ENCODE data around the gene TBC1D32. TPM values are rescaled to one million over a fixed set of nuclear protein-coding genes. Genes with fewer than 3 reads are reported as not detected.

TBC1D32 gene
- total RNA-seq, 2 donors from 2014 or later, result 4.3 to 5.5 TPM

DNA sequence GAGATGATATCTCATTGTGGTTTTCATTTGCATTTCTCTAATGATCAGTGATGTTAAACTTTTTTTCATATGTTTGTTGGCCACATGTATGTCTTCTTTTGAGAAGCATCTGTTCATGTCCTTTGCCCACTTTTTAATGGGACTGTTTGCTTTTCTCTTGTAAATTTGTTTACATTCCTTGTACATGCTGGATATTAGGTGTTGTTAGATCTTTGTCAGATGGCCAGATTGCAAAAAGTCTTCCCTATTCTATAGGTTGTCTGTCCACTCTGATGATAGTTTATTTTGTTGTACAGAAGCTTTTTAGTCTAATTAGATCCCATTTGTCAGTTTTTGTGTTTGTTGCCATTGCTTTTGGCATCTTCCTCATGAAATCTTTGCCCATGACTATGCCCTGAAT is 172.4 kb downstream of the TBC1D32 start:
- no peaks in the 10 kb centered on the region for H3K27me3 ChIP-seq
- no peak overlapping the region for H3K4me3 ChIP-seq
- H3K36me3 ChIP-seq, result no peaks in the 10 kb centered on the region
- TF ChIP-seq, protein P1, sequence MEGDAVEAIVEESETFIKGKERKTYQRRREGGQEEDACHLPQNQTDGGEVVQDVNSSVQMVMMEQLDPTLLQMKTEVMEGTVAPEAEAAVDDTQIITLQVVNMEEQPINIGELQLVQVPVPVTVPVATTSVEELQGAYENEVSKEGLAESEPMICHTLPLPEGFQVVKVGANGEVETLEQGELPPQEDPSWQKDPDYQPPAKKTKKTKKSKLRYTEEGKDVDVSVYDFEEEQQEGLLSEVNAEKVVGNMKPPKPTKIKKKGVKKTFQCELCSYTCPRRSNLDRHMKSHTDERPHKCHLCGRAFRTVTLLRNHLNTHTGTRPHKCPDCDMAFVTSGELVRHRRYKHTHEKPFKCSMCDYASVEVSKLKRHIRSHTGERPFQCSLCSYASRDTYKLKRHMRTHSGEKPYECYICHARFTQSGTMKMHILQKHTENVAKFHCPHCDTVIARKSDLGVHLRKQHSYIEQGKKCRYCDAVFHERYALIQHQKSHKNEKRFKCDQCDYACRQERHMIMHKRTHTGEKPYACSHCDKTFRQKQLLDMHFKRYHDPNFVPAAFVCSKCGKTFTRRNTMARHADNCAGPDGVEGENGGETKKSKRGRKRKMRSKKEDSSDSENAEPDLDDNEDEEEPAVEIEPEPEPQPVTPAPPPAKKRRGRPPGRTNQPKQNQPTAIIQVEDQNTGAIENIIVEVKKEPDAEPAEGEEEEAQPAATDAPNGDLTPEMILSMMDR (IDR thresholded peaks at IDR 0.05), result no peak
- no peaks in the 10 kb centered on the region for H3K4me1 ChIP-seq
- H3K27ac ChIP-seq, result no peak overlapping the region
- DNase-seq (ENCODE audit: low spot score), result no peak
- peaks cover 0 to 12% of the 10 kb centered on the region in 2 donors for H3K9me3 ChIP-seq

DNA sequence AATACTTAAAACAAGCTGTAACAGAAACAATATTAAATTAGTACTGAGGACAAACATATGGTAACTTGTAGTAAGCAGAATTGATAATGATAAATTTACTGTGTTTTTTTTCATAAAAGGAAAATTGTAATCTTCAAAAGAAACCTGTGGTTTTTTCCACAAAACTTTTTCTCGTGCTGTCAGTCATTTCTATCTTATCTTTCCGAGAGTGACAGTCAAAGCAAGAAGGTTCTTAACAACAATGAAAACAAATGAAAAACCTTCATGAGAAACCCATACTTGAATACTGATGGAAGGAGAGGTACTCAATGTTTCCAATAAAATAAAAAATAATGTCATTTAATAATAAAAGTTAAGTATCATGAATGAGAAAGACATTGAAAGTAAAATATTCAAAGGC is 174.0 kb downstream of the TBC1D32 start:
- Histone ChIP-seq H3K36me3 (no peaks in the 10 kb centered on the region), H3K27ac (no peak overlapping the region), H3K4me1 (no peaks in the 10 kb centered on the region), H3K9me3 (peaks cover 0 to 12% of the 10 kb centered on the region in 2 donors), H3K4me3 (no peak overlapping the region), H3K27me3 (no peaks in the 10 kb centered on the region)
- no peak for DNase-seq (ENCODE audit: low spot score)
- TF ChIP-seq, protein P1 (IDR thresholded peaks at IDR 0.05), result no peak

DNA sequence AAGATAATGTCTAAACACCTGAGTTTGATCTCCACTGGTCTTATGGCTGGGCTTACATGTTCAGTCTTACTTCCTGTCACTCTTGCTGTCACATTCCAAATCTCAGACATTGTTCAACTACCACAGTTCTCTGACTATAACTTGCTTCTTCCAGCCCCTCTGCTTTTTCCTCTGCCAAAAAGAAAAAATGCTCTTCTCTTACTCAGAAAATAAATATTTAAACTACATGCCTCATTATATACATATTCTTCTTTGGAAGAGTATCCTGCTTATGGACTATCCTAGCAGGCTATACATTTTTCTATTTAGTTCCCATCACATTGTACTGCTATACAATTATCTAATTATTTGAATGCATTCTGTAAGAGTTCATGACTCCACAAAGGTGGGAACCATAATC is 175.4 kb downstream of the TBC1D32 start:
- Histone ChIP-seq H3K27me3 (no peaks in the 10 kb centered on the region), H3K4me3 (no peak overlapping the region), H3K4me1 (no peaks in the 10 kb centered on the region), H3K27ac (no peak overlapping the region), H3K9me3 (peaks cover 0 to 12% of the 10 kb centered on the region in 2 donors), H3K36me3 (no peaks in the 10 kb centered on the region)
- TF ChIP-seq, protein P1 (IDR thresholded peaks at IDR 0.05), result no peak
- DNase-seq (ENCODE audit: low spot score), result no peak

DNA sequence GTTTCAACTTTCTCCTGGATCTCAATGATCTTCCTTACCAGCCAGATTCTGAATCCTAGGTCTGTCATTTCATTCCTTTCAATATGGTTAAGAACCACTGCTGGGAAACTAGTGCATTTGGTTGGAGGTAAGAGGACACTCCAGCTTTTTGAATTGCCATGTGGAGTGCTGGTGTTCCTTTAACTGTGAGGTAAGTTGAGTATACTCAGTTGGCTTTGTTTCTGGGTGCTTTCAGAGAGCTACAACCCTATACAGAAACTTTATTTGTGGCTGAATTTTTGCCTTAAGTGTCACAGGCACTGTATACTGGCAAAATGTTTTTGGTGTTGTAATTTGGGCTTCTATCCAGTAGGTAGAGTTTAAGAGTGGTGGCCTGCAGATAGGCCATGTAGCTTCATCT is 175.8 kb downstream of the TBC1D32 start:
- H3K27ac ChIP-seq, result no peak overlapping the region
- no peaks in the 10 kb centered on the region for H3K27me3 ChIP-seq
- H3K4me3 ChIP-seq, result no peak overlapping the region
- peaks cover 0 to 12% of the 10 kb centered on the region in 2 donors for H3K9me3 ChIP-seq
- no peak for DNase-seq (ENCODE audit: low spot score)
- TF ChIP-seq, protein P1 (IDR thresholded peaks at IDR 0.05), result no peak
- H3K4me1 ChIP-seq, result no peaks in the 10 kb centered on the region
- H3K36me3 ChIP-seq, result no peaks in the 10 kb centered on the region

DNA sequence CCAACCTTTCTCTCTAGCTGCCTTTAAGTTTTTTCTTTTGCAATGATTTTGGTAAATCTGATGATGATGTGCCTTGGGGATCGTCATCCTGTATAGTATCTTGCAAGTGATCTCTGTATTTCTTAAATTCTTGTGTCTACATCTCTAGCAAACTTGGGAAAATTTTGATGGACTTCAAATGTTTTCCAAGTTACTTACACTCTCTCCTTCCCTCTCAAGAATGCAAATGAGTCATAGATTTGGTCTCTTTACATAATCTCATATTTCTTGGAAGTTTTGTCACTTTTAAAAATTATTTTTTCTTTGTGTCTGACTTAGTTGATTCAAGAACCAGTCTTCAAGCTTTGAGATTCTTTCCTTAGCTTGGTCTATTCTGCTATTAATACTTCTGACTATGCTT is 176.4 kb downstream of the TBC1D32 start:
- TF ChIP-seq, protein P1 (IDR thresholded peaks at IDR 0.05), result no peak
- H3K36me3 ChIP-seq, result no peaks in the 10 kb centered on the region
- H3K27me3 ChIP-seq, result no peaks in the 10 kb centered on the region
- H3K27ac ChIP-seq, result no peak overlapping the region
- peaks cover 0 to 12% of the 10 kb centered on the region in 2 donors for H3K9me3 ChIP-seq
- H3K4me3 ChIP-seq, result no peak overlapping the region
- H3K4me1 ChIP-seq, result no peaks in the 10 kb centered on the region
- no peak for DNase-seq (ENCODE audit: low spot score)

DNA sequence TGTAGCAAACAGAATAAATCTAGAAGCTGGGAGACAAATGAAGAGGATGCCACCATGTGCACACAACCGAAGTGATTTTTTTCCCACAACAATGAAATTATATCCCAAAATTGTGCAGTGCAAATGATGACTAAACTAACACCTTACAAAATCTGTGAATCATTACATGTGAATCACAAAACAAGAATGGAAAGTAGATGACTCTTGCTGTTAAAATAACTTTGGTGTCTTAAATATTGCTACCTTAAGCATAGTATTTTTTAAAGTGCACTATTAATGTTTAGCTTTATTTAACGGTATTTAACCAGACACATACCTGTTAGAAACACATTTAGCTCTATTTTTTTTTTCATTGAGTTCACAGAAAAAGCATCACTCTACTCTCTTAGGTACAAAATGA is 190.8 kb downstream of the TBC1D32 start:
- Histone ChIP-seq H3K4me1 (no peaks in the 10 kb centered on the region), H3K27ac (no peak overlapping the region), H3K36me3 (no peaks in the 10 kb centered on the region), H3K9me3 (peaks cover 0 to 5% of the 10 kb centered on the region in 2 donors), H3K4me3 (no peak overlapping the region), H3K27me3 (no peaks in the 10 kb centered on the region)
- TF ChIP-seq, protein P1 (IDR thresholded peaks at IDR 0.05), result no peak
- DNase-seq (ENCODE audit: low spot score), result no peak
